Measurements from ENCODE around the gene KRT23. TPM values are rescaled to one million over a fixed set of nuclear protein-coding genes. Genes with fewer than 3 reads are reported as not detected.

Gene KRT23
- polyA plus RNA-seq, 1 donor from 2014 or later, result 0.37 TPM

- no peaks in the 10 kb centered on the region for H3K9me3 ChIP-seq (ENCODE audit: low read length)
- no peak for TF ChIP-seq RAD21 (conservative IDR thresholded peaks at IDR 0.05)
- H4K20me1 ChIP-seq (ENCODE audit: insufficient read depth), result no peaks in the 10 kb centered on the region
- no peak overlapping the region for H2AFZ ChIP-seq (ENCODE audit: low read depth, low read length)
- no peak overlapping the region for H3K27ac ChIP-seq (ENCODE audit: low read length)
- no peaks in the 10 kb centered on the region for H3K79me2 ChIP-seq (replicated peaks; ENCODE audit: insufficient read depth, low read length)
- H3K9me2 ChIP-seq (ENCODE audit: insufficient read depth, low read length), result no peaks in the 10 kb centered on the region
- H3K36me3 ChIP-seq (ENCODE audit: insufficient read depth, low read length), result no peaks in the 10 kb centered on the region
- H3K27me3 ChIP-seq (ENCODE audit: insufficient read depth, low read depth, low read length), result no peaks in the 10 kb centered on the region
- no peak overlapping the region for H3K4me3 ChIP-seq (ENCODE audit: low read length)
- H3K9ac ChIP-seq (ENCODE audit: low read length), result no peak overlapping the region
- no peak overlapping the region for H3K4me2 ChIP-seq (ENCODE audit: low read length)
- H3F3A ChIP-seq (ENCODE audit: insufficient read depth, low read length, poor library complexity, severe bottlenecking), result no peaks in the 10 kb centered on the region
Observed at GRCh38 chr17:40944531-40944930, 7.1 kb upstream of the KRT23 start.

DNA sequence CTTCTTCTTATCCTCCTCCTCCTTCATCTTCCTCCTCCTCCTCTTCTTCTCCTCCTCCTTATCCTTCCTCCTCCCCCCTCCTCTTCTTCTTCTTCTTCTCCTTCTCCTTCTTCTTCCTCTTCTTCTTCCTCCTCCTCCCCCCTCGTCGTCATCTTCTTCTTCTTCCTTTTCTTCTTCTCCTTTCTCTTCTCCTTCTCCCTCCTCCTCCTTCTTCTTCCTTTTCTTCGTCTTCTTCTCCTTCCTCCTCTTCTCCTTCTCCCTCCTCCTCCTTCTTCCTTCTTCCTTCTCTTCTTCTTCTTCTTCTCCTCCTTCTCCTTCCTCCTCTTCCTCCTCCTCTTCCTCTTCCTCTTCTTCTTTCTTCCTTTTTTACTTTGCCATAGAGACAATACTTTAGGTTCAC lies 5.1 kb upstream of the KRT23 start:
- no peaks in the 10 kb centered on the region for H3K9me2 ChIP-seq (ENCODE audit: insufficient read depth, low read length)
- no peaks in the 10 kb centered on the region for H3K9me3 ChIP-seq (ENCODE audit: low read length)
- H3K79me2 ChIP-seq (replicated peaks; ENCODE audit: insufficient read depth, low read length), result no peaks in the 10 kb centered on the region
- H4K20me1 ChIP-seq (ENCODE audit: insufficient read depth), result no peaks in the 10 kb centered on the region
- no peak overlapping the region for H3K27ac ChIP-seq (ENCODE audit: low read length)
- no peak for TF ChIP-seq EP300 (conservative IDR thresholded peaks at IDR 0.05; ENCODE audit: poor library complexity, severe bottlenecking)
- TF ChIP-seq EZH2 (IDR thresholded peaks at IDR 0.05; ENCODE audit: borderline replicate concordance, insufficient read depth, low read length, poor library complexity, severe bottlenecking), result no peak
- no peak for TF ChIP-seq TAF1 (IDR thresholded peaks at IDR 0.05; ENCODE audit: low read depth)
- TF ChIP-seq SMC3 (conservative IDR thresholded peaks at IDR 0.05; ENCODE audit: poor library complexity), result no peak
- no peak for TF ChIP-seq RAD21 (conservative IDR thresholded peaks at IDR 0.05)
- TF ChIP-seq, protein P1, sequence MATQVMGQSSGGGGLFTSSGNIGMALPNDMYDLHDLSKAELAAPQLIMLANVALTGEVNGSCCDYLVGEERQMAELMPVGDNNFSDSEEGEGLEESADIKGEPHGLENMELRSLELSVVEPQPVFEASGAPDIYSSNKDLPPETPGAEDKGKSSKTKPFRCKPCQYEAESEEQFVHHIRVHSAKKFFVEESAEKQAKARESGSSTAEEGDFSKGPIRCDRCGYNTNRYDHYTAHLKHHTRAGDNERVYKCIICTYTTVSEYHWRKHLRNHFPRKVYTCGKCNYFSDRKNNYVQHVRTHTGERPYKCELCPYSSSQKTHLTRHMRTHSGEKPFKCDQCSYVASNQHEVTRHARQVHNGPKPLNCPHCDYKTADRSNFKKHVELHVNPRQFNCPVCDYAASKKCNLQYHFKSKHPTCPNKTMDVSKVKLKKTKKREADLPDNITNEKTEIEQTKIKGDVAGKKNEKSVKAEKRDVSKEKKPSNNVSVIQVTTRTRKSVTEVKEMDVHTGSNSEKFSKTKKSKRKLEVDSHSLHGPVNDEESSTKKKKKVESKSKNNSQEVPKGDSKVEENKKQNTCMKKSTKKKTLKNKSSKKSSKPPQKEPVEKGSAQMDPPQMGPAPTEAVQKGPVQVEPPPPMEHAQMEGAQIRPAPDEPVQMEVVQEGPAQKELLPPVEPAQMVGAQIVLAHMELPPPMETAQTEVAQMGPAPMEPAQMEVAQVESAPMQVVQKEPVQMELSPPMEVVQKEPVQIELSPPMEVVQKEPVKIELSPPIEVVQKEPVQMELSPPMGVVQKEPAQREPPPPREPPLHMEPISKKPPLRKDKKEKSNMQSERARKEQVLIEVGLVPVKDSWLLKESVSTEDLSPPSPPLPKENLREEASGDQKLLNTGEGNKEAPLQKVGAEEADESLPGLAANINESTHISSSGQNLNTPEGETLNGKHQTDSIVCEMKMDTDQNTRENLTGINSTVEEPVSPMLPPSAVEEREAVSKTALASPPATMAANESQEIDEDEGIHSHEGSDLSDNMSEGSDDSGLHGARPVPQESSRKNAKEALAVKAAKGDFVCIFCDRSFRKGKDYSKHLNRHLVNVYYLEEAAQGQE (IDR thresholded peaks at IDR 0.05; ENCODE audit: borderline replicate concordance), result no peak
- no peak for TF ChIP-seq POLR2AphosphoS5 (IDR thresholded peaks at IDR 0.05)
- no peak for TF ChIP-seq MXI1 (conservative IDR thresholded peaks at IDR 0.05; ENCODE audit: poor library complexity, severe bottlenecking)
- TF ChIP-seq CTCF (IDR thresholded peaks at IDR 0.05; ENCODE audit: poor library complexity, severe bottlenecking), result no peak
- no peaks in the 10 kb centered on the region for H3K36me3 ChIP-seq (ENCODE audit: insufficient read depth, low read length)
- no peak overlapping the region for H3K9ac ChIP-seq (ENCODE audit: low read length)
- H3K27me3 ChIP-seq (ENCODE audit: insufficient read depth, low read depth, low read length), result no peaks in the 10 kb centered on the region
- H3F3A ChIP-seq (ENCODE audit: insufficient read depth, low read length, poor library complexity, severe bottlenecking), result no peaks in the 10 kb centered on the region
- no peak overlapping the region for H3K4me3 ChIP-seq (ENCODE audit: low read length)
- H2AFZ ChIP-seq (ENCODE audit: low read depth, low read length), result no peak overlapping the region
- no peak overlapping the region for H3K4me2 ChIP-seq (ENCODE audit: low read length)

GRCh38 chr17:40940266-40940665 lies 2.8 kb upstream of the KRT23 start:
- TF ChIP-seq POLR2AphosphoS5 (IDR thresholded peaks at IDR 0.05) (no peak), RAD21 (conservative IDR thresholded peaks at IDR 0.05) (no peak), MXI1 (conservative IDR thresholded peaks at IDR 0.05; ENCODE audit: poor library complexity, severe bottlenecking) (no peak), TAF1 (IDR thresholded peaks at IDR 0.05; ENCODE audit: low read depth) (no peak), EZH2 (IDR thresholded peaks at IDR 0.05; ENCODE audit: borderline replicate concordance, insufficient read depth, low read length, poor library complexity, severe bottlenecking) (no peak), EP300 (conservative IDR thresholded peaks at IDR 0.05; ENCODE audit: poor library complexity, severe bottlenecking) (no peak), SMC3 (conservative IDR thresholded peaks at IDR 0.05; ENCODE audit: poor library complexity) (no peak), CTCF (IDR thresholded peaks at IDR 0.05; ENCODE audit: poor library complexity, severe bottlenecking) (no peak)
- TF ChIP-seq, protein P1 (IDR thresholded peaks at IDR 0.05; ENCODE audit: borderline replicate concordance), result no peak
- no peaks in the 10 kb centered on the region for H3K79me2 ChIP-seq (replicated peaks; ENCODE audit: insufficient read depth, low read length)
- H2AFZ ChIP-seq (ENCODE audit: low read depth, low read length), result no peak overlapping the region
- H3F3A ChIP-seq (ENCODE audit: insufficient read depth, low read length, poor library complexity, severe bottlenecking), result no peaks in the 10 kb centered on the region
- no peaks in the 10 kb centered on the region for H3K27me3 ChIP-seq (ENCODE audit: insufficient read depth, low read depth, low read length)
- no peak overlapping the region for H3K4me2 ChIP-seq (ENCODE audit: low read length)
- no peak overlapping the region for H3K4me3 ChIP-seq (ENCODE audit: low read length)
- no peaks in the 10 kb centered on the region for H4K20me1 ChIP-seq (ENCODE audit: insufficient read depth)
- H3K27ac ChIP-seq (ENCODE audit: low read length), result no peak overlapping the region
- no peaks in the 10 kb centered on the region for H3K36me3 ChIP-seq (ENCODE audit: insufficient read depth, low read length)
- no peak overlapping the region for H3K9ac ChIP-seq (ENCODE audit: low read length)
- H3K9me3 ChIP-seq (ENCODE audit: low read length), result no peaks in the 10 kb centered on the region
- no peaks in the 10 kb centered on the region for H3K9me2 ChIP-seq (ENCODE audit: insufficient read depth, low read length)

Measured in neural cell (in vitro differentiated cells).